Neural cell (in vitro differentiated cells): ENCODE data around the gene DHFR2. TPM values are rescaled to one million over a fixed set of nuclear protein-coding genes. Genes with fewer than 3 reads are reported as not detected.

Experiments
- H2AFZ ChIP-seq: fragments of 200-600, 300-800 bp; sonication (generic), shearing (Covaris generic); 2 replicates; pipeline ENCODE4 v1.6.0; 2014; ENCODE audit warnings: low read depth, mild to moderate bottlenecking, antibody characterized with exemption, low read length, moderate library complexity
- H3F3A ChIP-seq: fragments of 200-600 bp; shearing (Covaris generic); 2 replicates; pipeline ENCODE4 v1.6.1; 2016; ENCODE audit warnings: mild to moderate bottlenecking, moderate library complexity, mixed read lengths, antibody characterized with exemption, low read length; ENCODE audit not compliant: insufficient read depth, poor library complexity, severe bottlenecking
- H3K27ac ChIP-seq: fragments of 200-600, 300-800 bp; sonication (generic), shearing (Covaris generic); 2 replicates; pipeline ENCODE4 v1.5.1; 2014; ENCODE audit warnings: mild to moderate bottlenecking, low read length, moderate library complexity
- H3K27me3 ChIP-seq: fragments of 300-800, 200-600 bp; sonication (generic), shearing (Covaris generic); 2 replicates; pipeline ENCODE4 v1.6.0; 2014; ENCODE audit warnings: mild to moderate bottlenecking, low read depth, low read length, moderate library complexity; ENCODE audit not compliant: insufficient read depth
- H3K36me3 ChIP-seq: fragments of 300-800, 200-600 bp; sonication (generic), shearing (Covaris generic); 2 replicates; pipeline ENCODE4 v1.5.1; 2014; ENCODE audit warnings: mild to moderate bottlenecking, antibody characterized with exemption, low read length, moderate library complexity; ENCODE audit not compliant: insufficient read depth
- H3K4me2 ChIP-seq: fragments of 300-800, 200-600 bp; sonication (generic), shearing (Covaris generic); 2 replicates; pipeline ENCODE4 v1.6.0; 2014; ENCODE audit warnings: mild to moderate bottlenecking, low read length
- H3K4me3 ChIP-seq: fragments of 300-800, 200-600 bp; sonication (generic), shearing (Covaris generic); 2 replicates; pipeline ENCODE4 v1.5.1; 2014; ENCODE audit warnings: mild to moderate bottlenecking, low read length, moderate library complexity
- H3K79me2 ChIP-seq: fragments of 200-600 bp; shearing (Covaris generic); replicated peaks from 2 replicates; pipeline ENCODE4 v1.6.0; 2014; ENCODE audit warnings: mild to moderate bottlenecking, low read length, moderate library complexity; ENCODE audit not compliant: insufficient read depth
- H3K9ac ChIP-seq: fragments of 300-800, 200-600 bp; sonication (generic), shearing (Covaris generic); 2 replicates; pipeline ENCODE4 v1.6.1; 2016; ENCODE audit warnings: mild to moderate bottlenecking, low read length, mixed read lengths
- H3K9me2 ChIP-seq: fragments of 200-600 bp; shearing (Covaris generic); 2 replicates; pipeline ENCODE4 v1.6.1; 2016; ENCODE audit warnings: mild to moderate bottlenecking, low read length, mixed read lengths; ENCODE audit not compliant: insufficient read depth
- H3K9me3 ChIP-seq: fragments of 200-600, 300-800 bp; sonication (generic), shearing (Covaris generic); 2 replicates; pipeline ENCODE4 v1.6.1; 2016; ENCODE audit warnings: mild to moderate bottlenecking, mixed run types, low read length, moderate library complexity, mixed read lengths
- H4K20me1 ChIP-seq: fragments of 200-600 bp; shearing (Covaris generic); 2 replicates; pipeline ENCODE4 v1.6.1; 2016; ENCODE audit warnings: mild to moderate bottlenecking, mixed run types; ENCODE audit not compliant: insufficient read depth
- CTCF ChIP-seq: fragments of 450-650 bp; IDR thresholded peaks from 2 replicates; pipeline ENCODE4 v1.5.1; 2014; ENCODE audit warnings: antibody characterized with exemption, mild to moderate bottlenecking, moderate library complexity; ENCODE audit not compliant: poor library complexity, severe bottlenecking
- EP300 ChIP-seq: fragments of 450-650 bp; conservative IDR thresholded peaks from 2 replicates; pipeline ENCODE4 v1.6.1; 2014; ENCODE audit warnings: antibody characterized with exemption, mild to moderate bottlenecking, moderate library complexity; ENCODE audit not compliant: poor library complexity, severe bottlenecking
- EZH2 ChIP-seq: fragments of 200-600, 300-800 bp; shearing (Covaris generic), sonication (generic); IDR thresholded peaks from 2 replicates; pipeline ENCODE4 v1.6.1; 2014; ENCODE audit warnings: antibody characterized with exemption, low read length, borderline replicate concordance, mild to moderate bottlenecking; ENCODE audit not compliant: insufficient read depth, poor library complexity, severe bottlenecking
- MXI1 ChIP-seq: fragments of 450-650 bp; conservative IDR thresholded peaks from 2 replicates; pipeline ENCODE4 v1.6.1; 2014; ENCODE audit warnings: antibody characterized with exemption, mild to moderate bottlenecking; ENCODE audit not compliant: poor library complexity, severe bottlenecking
- POLR2AphosphoS5 ChIP-seq: IDR thresholded peaks from 2 replicates; pipeline ENCODE4 v1.6.1; 2012
- RAD21 ChIP-seq: fragments of 450-650 bp; conservative IDR thresholded peaks from 2 replicates; pipeline ENCODE4 v1.6.1; 2014; ENCODE audit warnings: antibody characterized with exemption, mild to moderate bottlenecking, moderate library complexity
- REST ChIP-seq: IDR thresholded peaks from 2 replicates; pipeline ENCODE4 v1.6.1; 2012; ENCODE audit warnings: borderline replicate concordance
- SMC3 ChIP-seq: fragments of 450-650 bp; conservative IDR thresholded peaks from 2 replicates; pipeline ENCODE4 v1.6.1; 2014; ENCODE audit warnings: antibody characterized with exemption, mild to moderate bottlenecking, moderate library complexity; ENCODE audit not compliant: poor library complexity
- TAF1 ChIP-seq: IDR thresholded peaks from 2 replicates; pipeline ENCODE4 v1.6.1; 2012; ENCODE audit warnings: low read depth
- polyA plus RNA-seq: library from polyadenylated mRNA; depleted of rRNA; stranded (reverse); fragments of >200 nt; gene quantifications from 2 replicates; pipeline ENCODE4 v1.2.3, GENCODE V29; 2014

Gene DHFR2
- polyA plus RNA-seq, 1 donor from 2014 or later = 5.6 TPM

GRCh38 chr3:94028093-94028837 lies 34.5 kb downstream of the DHFR2 start, which contains the start of gene STX19:
Gene STX19, minus strand, starts transcription at chr3:94028597. Its CDS starts 13,328 bp downstream, at chr3:94015269.
- no peak within 1 kb of the TSS for H3K4me2 ChIP-seq
- no peaks in the 10 kb centered on the region for H3K27me3 ChIP-seq
- no peak within 1 kb of the TSS for H3K27ac ChIP-seq
- no peaks in the 10 kb centered on the region for H3F3A ChIP-seq
- H3K9me3 ChIP-seq = no peaks in the 10 kb centered on the region
- H3K4me3 ChIP-seq = no peak within 1 kb of the TSS
- no peak within 1 kb of the TSS for H2AFZ ChIP-seq
- no peaks in the 10 kb centered on the region for H4K20me1 ChIP-seq
- H3K9ac ChIP-seq = no peak within 1 kb of the TSS
- no peaks in the 10 kb centered on the region for H3K9me2 ChIP-seq
- TF ChIP-seq POLR2AphosphoS5 (no peak), TAF1 (no peak), MXI1 (no peak), SMC3 (no peak), EZH2 (no peak), CTCF (no peak), EP300 (no peak), REST (no peak), RAD21 (no peak)
- H3K79me2 ChIP-seq = no peaks in the 10 kb centered on the region
- no peaks in the 10 kb centered on the region for H3K36me3 ChIP-seq

- Histone ChIP-seq H3K79me2 (no peaks in the 10 kb centered on the region), H3K27me3 (no peaks in the 10 kb centered on the region), H2AFZ (no peak overlapping the region), H3K4me3 (no peak overlapping the region), H3K4me2 (no peak overlapping the region), H3K9me2 (no peaks in the 10 kb centered on the region), H3K36me3 (no peaks in the 10 kb centered on the region), H4K20me1 (no peaks in the 10 kb centered on the region), H3F3A (no peaks in the 10 kb centered on the region), H3K9ac (no peak overlapping the region), H3K27ac (no peak overlapping the region), H3K9me3 (no peaks in the 10 kb centered on the region)
- TF ChIP-seq REST (no peak), EP300 (no peak), TAF1 (no peak)
These were observed 36.1 kb downstream of the DHFR2 start for GRCh38 chr3:94026623-94027022.
